ENCODE results near the gene FBXL20. TPM values are rescaled to one million over a fixed set of nuclear protein-coding genes. Genes with fewer than 3 reads are reported as not detected.

The FBXL20 gene
- total RNA-seq, 3 donors from 2014 or later (not counting 1 experiment from before 2014, with no cell fraction given), result 25.5 to 34.2 (median 32.4) TPM

GRCh38 chr17:39238311-39238972 lies 163.0 kb downstream of the FBXL20 start:
- Mint-ChIP-seq H3K27me3 (ENCODE audit: low read depth in 2 of 2) (no peaks in the 10 kb centered on the region), H3K36me3 (no peaks in the 10 kb centered on the region), H3K4me1 (peaks cover 16 to 27% of the 10 kb centered on the region in 2 donors), H3K4me3 (peak overlapping the region; percentile 71), H3K27ac (peak overlapping the region; percentile 88 to 90), H3K9me3 (no peaks in the 10 kb centered on the region)
- TF ChIP-seq, protein P1, sequence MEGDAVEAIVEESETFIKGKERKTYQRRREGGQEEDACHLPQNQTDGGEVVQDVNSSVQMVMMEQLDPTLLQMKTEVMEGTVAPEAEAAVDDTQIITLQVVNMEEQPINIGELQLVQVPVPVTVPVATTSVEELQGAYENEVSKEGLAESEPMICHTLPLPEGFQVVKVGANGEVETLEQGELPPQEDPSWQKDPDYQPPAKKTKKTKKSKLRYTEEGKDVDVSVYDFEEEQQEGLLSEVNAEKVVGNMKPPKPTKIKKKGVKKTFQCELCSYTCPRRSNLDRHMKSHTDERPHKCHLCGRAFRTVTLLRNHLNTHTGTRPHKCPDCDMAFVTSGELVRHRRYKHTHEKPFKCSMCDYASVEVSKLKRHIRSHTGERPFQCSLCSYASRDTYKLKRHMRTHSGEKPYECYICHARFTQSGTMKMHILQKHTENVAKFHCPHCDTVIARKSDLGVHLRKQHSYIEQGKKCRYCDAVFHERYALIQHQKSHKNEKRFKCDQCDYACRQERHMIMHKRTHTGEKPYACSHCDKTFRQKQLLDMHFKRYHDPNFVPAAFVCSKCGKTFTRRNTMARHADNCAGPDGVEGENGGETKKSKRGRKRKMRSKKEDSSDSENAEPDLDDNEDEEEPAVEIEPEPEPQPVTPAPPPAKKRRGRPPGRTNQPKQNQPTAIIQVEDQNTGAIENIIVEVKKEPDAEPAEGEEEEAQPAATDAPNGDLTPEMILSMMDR (IDR thresholded peaks at IDR 0.05), result no peak
- Histone ChIP-seq H3K4me1 (ENCODE audit: control insufficient read depth, insufficient read depth, low read length) (peaks cover 28% of the 10 kb centered on the region), H3K27me3 (ENCODE audit: control insufficient read depth, insufficient read depth, low read length) (no peaks in the 10 kb centered on the region), H3K9me3 (ENCODE audit: control insufficient read depth, insufficient read depth, low read length) (no peaks in the 10 kb centered on the region), H3K27ac (ENCODE audit: low read length) (peak overlapping the region; percentile 76), H3K36me3 (ENCODE audit: control insufficient read depth, insufficient read depth, low read length) (no peaks in the 10 kb centered on the region), H3K4me3 (ENCODE audit: low read length) (peak overlapping the region; percentile 4)
- intact Hi-C loops (cut with micrococcal nuclease), result loop anchor here (5.0 kb wide), 1 partner anchor 171 kb away; no protein-coding TSS in a partner anchor
- WGBS (ENCODE audit: insufficient coverage), result 32% methylated on average over 14 of the region's 15 CpGs
- peak; percentile 80 to 85 (median 82) for ATAC-seq
- peak; percentile 43 to 95 for DNase-seq

DNA sequence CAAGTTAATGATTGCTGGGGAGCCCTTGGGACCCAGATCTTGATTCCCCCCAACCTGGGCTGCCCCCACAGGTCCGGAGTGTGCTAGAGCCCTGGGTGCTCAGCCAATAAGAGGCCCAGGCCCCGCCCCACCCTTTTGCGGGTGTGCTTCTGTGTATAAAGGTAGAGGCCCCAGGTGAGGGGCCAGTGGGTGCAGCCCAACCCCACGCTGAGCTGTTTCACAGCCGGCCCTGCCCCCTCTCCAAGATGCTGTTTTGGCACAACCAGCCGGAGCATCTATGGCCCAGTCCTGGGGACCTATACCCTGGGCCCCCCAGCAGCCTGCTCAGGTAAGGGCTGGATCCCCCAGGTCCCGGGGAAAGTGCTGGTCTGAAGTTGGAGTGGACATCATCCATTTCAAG lies 163.8 kb downstream of the FBXL20 start:
- H3K4me1 Mint-ChIP-seq, result peaks cover 16 to 27% of the 10 kb centered on the region in 2 donors
- H3K27ac Mint-ChIP-seq, result peak overlapping the region in 1 of 2 donors; percentile 90
- Histone ChIP-seq H3K27me3 (ENCODE audit: control insufficient read depth, insufficient read depth, low read length) (no peaks in the 10 kb centered on the region), H3K36me3 (ENCODE audit: control insufficient read depth, insufficient read depth, low read length) (no peaks in the 10 kb centered on the region), H3K9me3 (ENCODE audit: control insufficient read depth, insufficient read depth, low read length) (no peaks in the 10 kb centered on the region), H3K27ac (ENCODE audit: low read length) (peak overlapping the region; percentile 76), H3K4me1 (ENCODE audit: control insufficient read depth, insufficient read depth, low read length) (peaks cover 28% of the 10 kb centered on the region), H3K4me3 (ENCODE audit: low read length) (no peak overlapping the region)
- TF ChIP-seq, protein P1 (IDR thresholded peaks at IDR 0.05), result no peak
- no peak for DNase-seq
- no peaks in the 10 kb centered on the region for H3K27me3 Mint-ChIP-seq (ENCODE audit: low read depth in 2 of 2)
- no peaks in the 10 kb centered on the region for H3K9me3 Mint-ChIP-seq
- no peak overlapping the region for H3K4me3 Mint-ChIP-seq
- ATAC-seq, result no peak
- intact Hi-C loops (cut with micrococcal nuclease), result loop anchor here (5.0 kb wide), 1 partner anchor 170 kb away; no protein-coding TSS in a partner anchor
- WGBS (ENCODE audit: insufficient coverage), result 89% methylated on average over 7 of the region's 7 CpGs
- H3K36me3 Mint-ChIP-seq, result no peaks in the 10 kb centered on the region

DNA sequence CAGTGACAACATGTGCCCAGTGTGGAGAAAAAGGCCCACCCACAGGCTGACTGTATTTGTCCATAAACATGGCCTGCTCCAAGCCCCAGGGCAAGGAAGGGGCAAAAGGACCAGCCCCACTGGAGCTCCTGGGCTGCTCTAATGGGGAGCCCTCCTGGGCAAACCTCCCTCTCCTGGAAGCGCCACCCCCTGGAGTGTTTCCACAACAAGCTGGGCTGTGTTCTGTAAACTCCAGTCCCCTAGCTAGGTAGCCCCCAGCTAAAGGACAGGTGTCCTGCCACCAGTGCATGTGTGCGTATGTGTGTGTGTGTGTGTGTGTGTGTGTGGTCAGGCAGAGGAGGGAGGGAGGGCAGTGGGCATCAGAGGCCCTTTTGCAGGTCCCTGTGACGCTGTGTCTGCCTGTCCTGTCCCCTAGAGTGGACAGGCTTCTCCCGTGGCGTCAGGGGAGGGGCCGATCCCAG lies 164.4 kb downstream of the FBXL20 start:
- H3K27ac ChIP-seq (ENCODE audit: low read length), result no peak overlapping the region
- peaks cover 32% of the 10 kb centered on the region for H3K4me1 ChIP-seq (ENCODE audit: control insufficient read depth, insufficient read depth, low read length)
- no peak overlapping the region for H3K4me3 ChIP-seq (ENCODE audit: low read length)
- intact Hi-C loops (cut with micrococcal nuclease), result loop anchor here (5.0 kb wide), 1 partner anchor 170 kb away; no protein-coding TSS in a partner anchor
- no peaks in the 10 kb centered on the region for H3K36me3 Mint-ChIP-seq
- TF ChIP-seq, protein P1 (IDR thresholded peaks at IDR 0.05), result no peak
- H3K4me1 Mint-ChIP-seq, result peaks cover 20 to 31% of the 10 kb centered on the region in 2 donors
- no peaks in the 10 kb centered on the region for H3K9me3 Mint-ChIP-seq
- no peak overlapping the region for H3K27ac Mint-ChIP-seq
- 96% methylated on average over 6 of the region's 6 CpGs for WGBS (ENCODE audit: insufficient coverage)
- H3K4me3 Mint-ChIP-seq, result no peak overlapping the region
- no peaks in the 10 kb centered on the region for H3K36me3 ChIP-seq (ENCODE audit: control insufficient read depth, insufficient read depth, low read length)
- H3K27me3 Mint-ChIP-seq (ENCODE audit: low read depth in 2 of 2), result peaks cover 0 to 4% of the 10 kb centered on the region in 2 donors
- no peaks in the 10 kb centered on the region for H3K9me3 ChIP-seq (ENCODE audit: control insufficient read depth, insufficient read depth, low read length)
- ATAC-seq, result no peak
- no peaks in the 10 kb centered on the region for H3K27me3 ChIP-seq (ENCODE audit: control insufficient read depth, insufficient read depth, low read length)
- no peak for DNase-seq

Data from natural killer cell (primary cell).